Stimulated activated CD4-positive, alpha-beta T cell treated with anti-CD3 and anti-CD28 coated beads, Interleukin-12 subunit alpha, Interleukin-12 subunit beta, amount 100 ng/mL, for 48 hours (primary cell): ENCODE measurements around the gene LINGO4.

Experiments used
- DNase-seq, 3 donors: peaks; one replicate each; pipeline ENCODE4 v3.0.0-alpha.2; 2020; ENCODE audit warnings: low read depth in 2 of 3, low spot score in 1 of 3

The LINGO4 gene

GRCh38 chr1:151834239-151834638 is 29.0 kb upstream of the LINGO4 start:
- DNase-seq: no peak

- DNase-seq: no peak
These were observed 28.1 kb upstream of the LINGO4 start for GRCh38 chr1:151833172-151833900.

DNA sequence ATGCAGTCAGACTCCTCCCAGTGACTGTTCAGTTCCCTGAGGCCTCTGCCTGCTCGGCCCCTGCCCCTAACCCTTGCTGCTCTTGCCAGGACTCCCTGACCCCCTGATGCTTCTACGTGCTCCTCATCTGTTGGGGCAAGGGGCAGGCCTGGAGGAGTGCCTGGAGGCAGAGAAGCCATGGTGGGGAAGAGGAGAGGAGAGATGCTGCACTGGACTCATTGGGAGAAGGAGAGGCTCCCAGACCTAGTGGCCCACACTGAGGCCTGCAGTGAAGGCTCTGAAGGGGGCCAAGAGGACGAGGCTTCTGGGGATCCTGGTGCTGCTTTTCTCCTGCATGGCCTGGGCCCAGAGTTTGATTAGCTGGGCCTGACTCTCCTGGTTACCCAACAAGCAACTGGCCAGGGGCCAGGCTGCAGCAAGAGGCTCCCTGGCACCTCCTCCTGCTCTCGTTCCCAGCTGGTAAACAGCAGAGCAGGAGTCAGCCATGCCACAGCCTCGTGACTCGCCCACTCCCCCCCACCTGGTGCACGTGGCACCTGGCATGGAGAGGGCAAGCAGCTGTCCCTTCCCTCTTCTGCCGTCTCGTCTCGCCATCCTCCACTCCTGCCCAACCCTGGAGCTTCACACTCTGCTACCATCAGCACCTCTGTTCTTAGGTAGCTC is 27.2 kb upstream of the LINGO4 start:
- no peak for DNase-seq

GRCh38 chr1:151831605-151832004 is 26.4 kb upstream of the LINGO4 start, which contains the start of gene RORC:
TSS of gene RORC (minus strand) at chr1:151831802. CDS start at chr1:151831764, 38 bp downstream.
- no peak for DNase-seq

GRCh38 chr1:151831256-151831591 is 26.0 kb upstream of the LINGO4 start:
- no peak for DNase-seq

GRCh38 chr1:151830055-151830454 is 24.8 kb upstream of the LINGO4 start:
- no peak for DNase-seq

DNA sequence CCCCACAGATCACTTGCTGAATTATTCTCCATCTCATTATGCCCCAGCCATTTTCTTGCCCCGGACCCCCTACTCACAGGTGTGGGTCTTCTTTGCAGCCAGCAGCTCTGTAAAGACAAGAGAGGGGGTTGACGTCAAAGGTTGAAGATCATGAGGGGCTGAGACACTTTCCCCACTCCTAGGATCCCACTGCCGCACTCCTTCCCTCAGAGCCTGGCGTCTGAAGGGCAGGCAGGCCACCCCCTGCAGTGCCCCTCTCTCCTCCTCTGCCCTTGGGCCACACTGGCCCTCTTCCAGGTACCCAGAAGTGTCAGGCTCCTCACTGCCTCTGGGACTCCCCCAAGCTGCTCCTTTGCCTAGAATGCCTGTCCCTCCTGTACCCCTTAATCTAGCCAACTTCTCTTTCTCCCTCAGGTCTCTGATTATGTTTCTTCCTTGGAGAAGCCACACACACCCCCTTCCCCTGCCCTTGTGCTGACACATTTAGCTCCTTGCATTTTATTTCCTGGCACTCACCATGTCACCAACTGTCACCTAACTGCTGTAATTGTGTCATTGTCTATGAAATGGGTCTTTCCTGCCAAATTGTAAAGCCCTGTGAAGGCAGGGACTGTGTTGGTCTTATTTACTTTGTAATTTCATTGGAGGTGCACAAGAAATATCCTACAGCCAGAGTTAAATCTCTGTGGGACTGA is 24.3 kb upstream of the LINGO4 start:
- DNase-seq: no peak

DNA sequence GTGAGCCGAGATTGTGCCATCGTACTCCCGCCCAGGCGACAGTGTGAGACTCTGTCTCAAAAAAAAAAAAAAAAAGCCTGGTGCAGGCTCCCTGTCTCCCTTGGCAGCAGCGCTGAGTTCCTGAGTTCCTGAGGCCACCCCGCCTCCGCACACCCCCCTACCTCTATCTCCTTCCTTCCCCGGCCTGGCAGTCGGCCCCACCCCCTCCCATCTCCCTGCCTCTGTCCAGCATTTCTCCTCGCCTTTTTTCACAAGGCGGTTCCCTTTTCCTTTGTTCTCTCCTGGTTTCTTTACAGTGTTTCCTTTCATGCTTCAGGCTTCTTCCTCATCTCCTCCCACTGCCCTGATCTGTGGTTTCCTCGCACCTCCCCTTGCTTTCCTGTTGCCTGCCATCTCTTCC is 23.7 kb upstream of the LINGO4 start:
- no peak for DNase-seq

DNA sequence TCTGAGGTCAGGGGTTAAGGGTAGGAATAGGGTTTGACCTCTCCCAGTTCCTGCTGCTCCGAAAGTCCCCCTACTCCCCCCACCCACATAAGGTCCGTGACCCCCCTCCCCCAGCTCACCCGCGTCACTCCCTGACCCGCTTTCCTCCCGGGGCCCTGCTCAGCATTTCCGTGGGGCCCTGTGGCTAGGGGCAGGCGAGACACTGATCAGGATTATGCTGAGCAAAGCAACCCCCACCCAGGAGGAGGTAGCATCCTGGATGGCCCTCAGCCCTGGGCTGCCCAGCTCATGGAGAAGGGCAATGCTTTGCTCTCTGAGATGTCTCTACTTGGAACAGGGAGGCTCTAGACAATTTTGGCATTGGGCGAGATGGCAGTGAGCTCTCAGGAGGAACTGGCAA is 22.6 kb upstream of the LINGO4 start:
- no peak for DNase-seq

DNA sequence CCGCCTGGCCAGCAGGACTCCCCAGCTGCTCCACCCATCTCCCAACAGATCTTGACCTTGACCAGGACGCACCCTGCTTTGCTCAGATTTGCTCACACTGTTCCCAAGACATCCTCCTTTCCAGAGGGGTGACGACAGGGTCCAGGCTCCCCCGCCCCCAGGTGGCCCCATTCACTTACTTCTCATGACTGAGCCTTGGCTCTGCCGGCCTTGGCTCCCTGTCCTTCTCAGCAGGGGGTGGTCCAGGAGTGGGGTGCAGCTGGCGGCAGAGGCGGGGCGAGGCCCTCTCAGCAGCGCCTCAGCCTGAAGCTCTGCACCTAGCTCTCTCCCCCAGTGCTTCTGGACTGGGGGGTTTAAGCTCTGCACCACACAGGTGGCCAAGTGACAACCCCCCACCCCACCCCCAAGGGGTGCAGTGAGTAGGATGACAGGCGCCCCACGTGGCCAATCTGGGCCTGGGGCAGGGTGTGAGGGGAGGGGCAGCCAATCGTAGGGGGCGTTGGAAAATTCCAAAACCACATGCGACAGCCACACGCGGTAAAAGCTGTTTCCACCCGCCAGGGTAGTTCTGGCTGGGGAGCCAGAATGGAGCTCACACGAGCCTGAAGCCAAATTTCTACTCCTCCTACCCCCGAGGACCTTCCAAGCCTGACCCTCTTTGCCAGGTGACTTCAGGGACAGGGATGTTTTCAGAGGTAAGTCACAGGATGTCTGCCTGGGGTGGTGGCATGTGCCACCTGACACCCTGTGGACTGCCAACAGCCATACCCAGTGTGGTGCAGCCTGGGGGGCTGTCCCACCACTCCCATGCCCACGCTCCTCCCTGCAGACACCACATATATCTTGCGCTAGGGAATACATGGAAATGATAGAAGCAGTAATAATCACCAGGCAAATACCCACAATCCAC is 20.8 kb upstream of the LINGO4 start:
- no peak for DNase-seq

- DNase-seq: no peak
These were observed 20.0 kb upstream of the LINGO4 start for GRCh38 chr1:151825204-151825603.

DNA sequence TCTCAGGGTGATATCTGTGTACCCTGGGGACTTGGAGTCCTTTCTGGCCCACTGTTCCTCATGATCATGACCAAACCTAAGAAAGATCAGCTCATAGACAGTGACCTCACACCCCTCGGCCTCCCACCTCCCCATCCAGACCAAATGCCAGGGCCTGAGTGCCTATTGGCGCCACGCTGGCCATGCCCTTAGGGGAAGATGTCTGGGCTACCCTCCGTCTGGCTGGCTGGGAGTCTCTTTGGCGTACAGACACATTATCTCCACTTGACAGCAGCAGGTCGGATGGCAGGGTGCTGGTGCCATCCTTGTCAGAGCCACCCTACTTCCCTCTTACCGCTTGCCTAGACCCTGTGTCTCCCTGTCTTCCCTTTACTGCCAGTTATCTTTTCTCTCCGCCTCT is 18.0 kb upstream of the LINGO4 start:
- DNase-seq: no peak

DNA sequence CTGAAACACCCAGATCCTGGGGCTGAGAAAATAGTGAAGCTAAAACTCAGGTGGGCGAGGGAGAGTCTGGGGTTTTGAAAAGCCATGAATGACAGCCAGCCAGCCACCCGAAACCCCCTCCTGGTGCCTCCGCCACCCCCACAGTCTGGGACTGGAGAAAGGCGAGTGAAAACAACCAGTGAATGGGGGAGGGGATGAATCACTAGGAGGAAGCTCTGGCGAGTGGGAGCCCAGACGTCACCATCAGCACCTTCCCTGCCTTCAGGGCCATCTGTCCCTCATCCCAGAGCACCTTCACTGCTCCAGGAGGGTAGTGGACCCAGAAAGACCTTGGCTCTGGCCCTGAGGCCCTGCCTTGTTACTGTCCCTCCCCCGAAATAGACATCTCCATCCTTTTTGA is 17.2 kb upstream of the LINGO4 start:
- peak; percentile 49 to 56 (median 50) for DNase-seq

GRCh38 chr1:151820940-151821339 is 15.7 kb upstream of the LINGO4 start:
- no peak for DNase-seq

DNA sequence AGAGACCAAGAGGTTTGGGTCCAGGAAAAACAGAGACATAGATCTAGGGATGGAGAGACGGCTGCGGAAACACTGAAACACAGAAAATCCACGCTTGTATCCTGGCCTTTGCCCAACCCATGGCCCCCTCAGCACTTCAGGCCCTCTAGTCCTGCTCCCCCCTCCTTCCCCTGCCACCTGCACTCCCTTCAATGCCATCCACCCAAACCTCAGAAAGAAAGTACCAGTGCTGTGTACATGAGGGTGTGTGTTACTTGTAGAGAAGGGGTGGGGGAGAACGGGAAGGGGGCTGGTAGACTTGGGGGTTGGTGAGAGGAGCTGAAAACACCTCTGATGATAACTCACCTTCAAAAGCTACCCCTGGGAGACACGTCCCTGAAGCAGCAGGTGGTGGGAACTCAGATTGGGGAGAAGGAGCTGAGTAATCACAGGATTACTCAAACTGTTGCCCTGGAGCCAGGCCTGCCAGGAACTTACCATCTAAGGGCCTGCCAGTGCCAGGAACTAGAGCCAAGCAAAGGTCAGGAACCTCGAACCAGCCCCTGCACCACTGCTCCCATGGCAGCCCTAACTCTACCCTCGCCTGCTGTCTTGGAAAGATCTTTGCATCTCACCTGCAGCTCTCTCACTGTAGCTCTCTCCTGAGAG is 14.9 kb upstream of the LINGO4 start:
- no peak for DNase-seq

DNA sequence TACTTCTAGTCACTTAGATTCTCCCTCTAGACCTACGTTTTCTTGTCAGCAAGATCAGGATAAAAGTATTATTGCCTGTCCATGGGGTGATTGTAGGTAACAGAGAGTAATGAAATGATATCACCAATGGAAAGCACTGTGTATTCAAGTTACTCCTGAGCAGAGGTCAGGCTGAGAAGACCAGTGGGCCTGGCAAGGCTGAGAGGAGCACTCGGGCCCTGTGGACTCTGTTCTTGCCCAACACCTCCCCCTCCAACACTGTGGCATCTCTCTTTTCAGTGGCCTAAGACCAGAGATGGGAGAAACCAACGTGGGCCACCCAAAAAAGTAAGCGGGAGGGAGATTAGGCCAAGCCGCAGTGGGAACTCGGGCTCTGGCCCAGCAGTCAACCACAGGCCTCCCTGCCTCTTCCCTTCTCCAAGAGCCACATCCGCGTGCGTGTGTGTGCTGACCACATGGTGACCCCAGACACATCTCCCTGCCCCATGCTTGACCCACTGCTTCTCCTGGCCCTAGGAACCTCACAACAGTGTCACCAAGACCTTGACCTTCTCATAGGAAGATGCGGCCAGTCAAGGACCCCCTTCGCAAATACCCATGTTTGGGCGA is 14.1 kb upstream of the LINGO4 start:
- DNase-seq: no peak

- DNase-seq: no peak
These were observed 12.1 kb upstream of the LINGO4 start for GRCh38 chr1:151817353-151817730.

DNA sequence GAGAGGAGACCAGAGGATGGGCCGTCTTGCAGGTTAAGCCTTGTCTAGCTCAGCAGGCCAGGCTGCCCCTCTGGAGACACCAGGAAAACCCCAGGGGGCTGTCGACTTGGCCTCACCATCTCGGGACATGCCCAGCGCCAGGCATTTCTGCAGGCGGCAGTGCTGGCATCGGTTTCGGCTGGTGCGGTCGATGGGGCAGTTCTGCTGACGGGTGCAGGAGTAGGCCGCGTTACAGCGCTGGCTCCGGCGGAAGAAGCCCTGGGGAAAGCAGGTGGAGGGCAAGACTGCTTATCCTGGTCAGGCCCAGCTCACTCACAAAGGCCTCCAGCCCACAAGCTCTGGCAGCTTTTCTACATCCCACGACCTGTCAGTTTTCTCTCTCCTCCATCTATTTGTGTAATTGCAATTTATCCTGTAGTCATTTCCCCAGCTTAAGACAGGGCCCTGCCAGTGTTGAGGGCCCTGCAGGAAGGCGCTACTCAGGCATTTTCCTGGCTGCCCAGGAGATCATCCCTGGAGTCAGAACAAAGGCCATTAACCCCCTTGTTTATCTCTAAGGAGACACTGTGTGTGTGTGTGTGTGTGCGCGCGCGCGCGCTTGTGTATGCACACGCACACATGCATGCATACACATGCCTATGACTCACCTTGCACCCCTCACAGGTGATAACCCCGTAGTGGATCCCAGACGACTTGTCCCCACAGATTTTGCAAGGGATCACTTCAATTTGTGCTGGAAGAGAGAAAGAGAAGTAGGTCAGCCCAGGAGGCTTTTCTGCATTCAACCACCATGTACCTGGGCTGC is 11.5 kb upstream of the LINGO4 start:
- no peak for DNase-seq

DNA sequence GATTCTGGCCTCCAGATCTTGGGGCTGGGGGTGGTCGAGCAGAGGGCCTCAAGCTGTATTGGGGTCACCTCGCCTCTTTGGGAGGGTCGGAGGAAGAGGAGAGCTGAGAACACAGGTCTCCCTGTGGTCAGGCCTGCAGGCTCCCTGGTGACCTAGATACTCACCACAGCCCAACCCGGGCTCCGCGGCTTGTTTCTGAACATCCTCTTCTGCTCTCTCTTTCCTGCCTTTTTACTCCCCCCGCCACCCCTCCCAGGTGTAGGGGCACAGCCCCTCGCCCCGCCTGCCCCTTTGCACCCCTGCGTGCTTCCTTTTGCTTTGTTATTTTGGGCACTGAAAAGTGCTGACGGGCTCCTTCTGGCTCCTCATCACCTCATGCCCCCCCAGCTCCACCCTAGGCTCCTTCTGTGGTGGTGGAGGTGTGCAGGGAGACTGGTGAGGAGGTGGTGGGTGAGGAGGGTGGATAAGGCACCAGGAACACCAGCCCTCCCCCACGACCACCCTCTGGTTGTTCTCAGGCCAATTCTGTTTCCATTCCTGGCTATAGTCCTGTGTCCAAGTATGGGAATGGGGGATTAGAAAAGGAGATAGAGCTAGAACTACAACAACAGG is 10.6 kb upstream of the LINGO4 start:
- DNase-seq: no peak
